ENCODE results near the gene CTPS2.
"Not testable (repeated sequence)": the region's sequence is repeated elsewhere in the genome, so short reads cannot be mapped to it uniquely, and the experiment has no call there.

The CTPS2 gene

GRCh38 chrX:16603822-16604221 lies 108.6 kb downstream of the CTPS2 start:
- DNase-seq (ENCODE audit: low spot score), result no peak

- not testable (repeated sequence) for DNase-seq (ENCODE audit: low spot score)
Observed at GRCh38 chrX:16603235-16603634, 109.2 kb downstream of the CTPS2 start.

GRCh38 chrX:16601885-16602284 lies 110.6 kb downstream of the CTPS2 start:
- DNase-seq (ENCODE audit: low spot score), result no peak

- no peak for DNase-seq (ENCODE audit: low spot score)
Observed at GRCh38 chrX:16594490-16594889, 118.0 kb downstream of the CTPS2 start.

DNA sequence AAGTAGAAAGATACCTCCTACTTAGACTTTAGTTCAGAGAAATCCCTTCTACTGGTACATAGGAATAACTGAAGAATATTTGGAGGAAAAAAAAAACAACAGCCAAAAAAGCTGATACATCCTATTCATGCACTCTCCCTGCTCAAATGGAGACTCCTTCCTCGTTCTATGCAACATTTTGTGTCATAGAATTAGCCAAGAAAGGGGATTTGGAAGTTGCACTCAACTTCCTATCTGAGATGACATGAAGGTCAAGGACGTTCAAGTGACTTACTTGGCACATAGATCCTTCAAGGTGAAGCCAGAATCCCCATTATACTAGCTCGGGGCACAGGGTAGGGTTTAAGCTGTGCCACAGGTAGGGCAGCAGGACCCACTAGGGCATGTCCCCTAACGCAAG lies 118.7 kb downstream of the CTPS2 start:
- DNase-seq (ENCODE audit: low spot score), result no peak

DNA sequence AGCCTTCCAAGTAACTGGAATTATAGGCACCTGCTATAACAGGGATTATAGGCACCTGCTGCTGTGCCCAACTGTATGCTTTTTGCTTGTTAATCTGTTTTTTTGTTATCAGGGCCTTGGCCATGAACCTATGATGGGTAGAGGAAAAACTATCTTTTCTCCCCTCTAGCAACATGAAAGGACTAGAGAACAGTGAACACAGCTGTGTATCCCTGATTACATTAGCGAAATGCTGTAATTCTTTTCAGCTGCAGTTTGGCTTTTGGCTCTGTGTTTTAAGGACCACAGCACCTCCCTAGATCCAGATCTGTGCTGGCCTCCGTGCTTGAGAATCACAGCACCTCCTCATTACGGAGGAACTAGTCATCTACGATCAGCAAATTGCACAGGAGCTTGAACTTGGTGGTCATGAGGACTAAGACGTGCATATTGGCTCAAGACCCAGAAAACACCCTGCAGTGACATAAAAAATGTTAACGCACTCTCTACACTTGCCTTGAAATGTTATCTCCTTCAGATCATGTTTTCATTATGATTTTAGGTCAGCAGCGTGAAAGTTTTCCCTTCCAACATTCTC lies 120.2 kb downstream of the CTPS2 start:
- DNase-seq (ENCODE audit: low spot score), result no peak

- DNase-seq (ENCODE audit: low spot score), result no peak
Observed at GRCh38 chrX:16589826-16590225, 122.6 kb downstream of the CTPS2 start.

GRCh38 chrX:16589211-16589610 lies 123.3 kb downstream of the CTPS2 start:
- no peak for DNase-seq (ENCODE audit: low spot score)

GRCh38 chrX:16588266-16588665 lies 124.2 kb downstream of the CTPS2 start:
- no peak for DNase-seq (ENCODE audit: low spot score)

DNA sequence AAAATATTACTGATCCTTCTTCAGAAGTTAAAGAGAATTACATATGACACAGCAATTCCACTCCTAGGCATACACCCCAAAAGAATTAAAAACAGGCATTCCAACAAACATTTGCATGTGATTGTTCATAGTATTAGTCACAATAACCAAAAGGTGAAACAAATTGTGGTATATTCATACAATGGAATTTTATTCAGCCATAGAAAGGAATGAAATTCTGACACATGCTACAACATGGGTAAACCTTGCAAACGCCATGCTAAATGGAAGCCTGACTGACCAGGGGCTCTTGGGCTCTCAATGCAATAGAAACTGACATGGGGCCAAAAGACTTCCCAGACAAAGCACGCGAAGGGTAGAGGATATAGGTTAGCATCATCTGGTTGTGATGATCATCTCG lies 124.6 kb downstream of the CTPS2 start:
- DNase-seq (ENCODE audit: low spot score), result no peak

DNA sequence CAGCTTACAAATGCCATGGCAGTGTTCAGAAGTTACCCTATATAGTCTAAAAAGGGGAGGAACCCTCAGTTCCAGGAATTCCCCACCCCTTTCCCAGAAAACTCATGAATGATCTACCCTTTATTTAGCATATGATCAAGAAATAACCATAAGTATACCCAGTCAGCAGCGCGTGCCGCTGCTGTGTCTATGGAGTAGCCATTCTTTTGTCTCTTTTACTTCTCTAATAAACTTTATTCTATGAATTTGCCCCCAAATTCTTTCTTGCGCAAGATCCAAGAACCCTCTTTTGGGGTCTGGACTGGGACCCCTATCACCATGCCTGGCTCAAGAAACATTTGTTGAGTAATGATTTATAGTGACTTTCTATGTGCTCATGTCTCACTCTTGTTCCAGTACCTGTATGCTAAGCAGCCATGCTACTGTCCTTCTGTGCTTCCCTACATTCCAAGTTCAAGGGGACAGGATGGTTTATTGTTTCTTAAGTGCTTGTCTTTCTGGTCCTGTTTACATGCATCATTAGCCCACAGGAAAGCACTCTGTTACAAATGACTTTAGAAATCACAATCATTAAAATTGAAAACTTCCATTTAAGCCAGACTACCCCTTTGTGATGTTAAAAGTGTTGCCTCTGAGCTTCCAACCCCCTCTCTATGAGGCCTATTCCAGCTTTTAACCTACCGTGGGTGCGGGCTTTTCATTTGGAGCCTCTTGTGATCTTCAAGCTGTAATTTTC lies 125.9 kb downstream of the CTPS2 start:
- no peak for DNase-seq (ENCODE audit: low spot score)

GRCh38 chrX:16585486-16586376 lies 126.7 kb downstream of the CTPS2 start:
- DNase-seq (ENCODE audit: low spot score), result no peak

GRCh38 chrX:16580004-16580797 lies 132.3 kb downstream of the CTPS2 start:
- DNase-seq (ENCODE audit: low spot score), result not testable (repeated sequence)

DNA sequence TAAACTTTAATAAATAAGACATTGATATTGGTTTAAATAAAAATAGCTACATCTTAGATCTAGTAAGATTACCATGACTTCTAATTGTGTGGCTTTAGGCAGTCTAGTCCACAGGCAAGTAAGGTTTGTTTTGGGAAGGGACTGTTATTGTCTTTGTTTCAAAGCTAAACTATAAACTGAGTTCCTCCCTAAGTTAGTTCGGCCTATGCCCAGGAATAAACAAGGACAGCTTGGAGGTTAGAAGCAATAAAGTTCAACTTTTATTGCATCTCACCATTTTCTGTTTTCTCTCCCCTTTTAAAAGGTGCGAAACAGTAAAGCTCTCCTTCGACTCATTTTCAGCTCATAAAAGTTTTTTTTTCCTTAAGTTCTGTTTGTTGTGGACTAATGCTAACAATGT lies 133.0 kb downstream of the CTPS2 start:
- no peak for DNase-seq (ENCODE audit: low spot score)

- DNase-seq (ENCODE audit: low spot score), result no peak
Observed at GRCh38 chrX:16578218-16578617, 134.3 kb downstream of the CTPS2 start.

GRCh38 chrX:16577483-16578029 lies 134.9 kb downstream of the CTPS2 start:
- DNase-seq (ENCODE audit: low spot score), result no peak

DNA sequence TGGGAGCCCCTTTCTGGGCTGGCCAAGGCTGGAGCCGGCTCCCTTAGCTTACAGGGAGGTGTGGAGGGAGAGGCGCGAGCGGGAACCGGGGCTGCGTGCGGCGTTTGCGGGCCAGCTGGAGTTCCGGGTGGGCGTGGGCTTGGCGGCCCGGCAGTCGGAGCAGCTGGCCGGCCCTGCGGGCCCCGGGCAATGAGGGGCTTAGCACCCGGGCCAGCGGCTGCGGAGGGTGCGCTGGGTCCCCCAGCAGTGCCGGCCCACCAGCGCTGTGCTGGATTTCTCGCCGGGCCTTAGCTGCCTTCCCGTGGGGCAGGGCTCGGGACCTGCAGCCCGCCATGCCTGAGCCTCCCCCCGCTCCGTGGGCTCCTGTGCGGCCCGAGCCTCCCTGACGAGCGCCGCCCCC lies 137.1 kb downstream of the CTPS2 start:
- DNase-seq (ENCODE audit: low spot score), result not testable (repeated sequence)

DNA sequence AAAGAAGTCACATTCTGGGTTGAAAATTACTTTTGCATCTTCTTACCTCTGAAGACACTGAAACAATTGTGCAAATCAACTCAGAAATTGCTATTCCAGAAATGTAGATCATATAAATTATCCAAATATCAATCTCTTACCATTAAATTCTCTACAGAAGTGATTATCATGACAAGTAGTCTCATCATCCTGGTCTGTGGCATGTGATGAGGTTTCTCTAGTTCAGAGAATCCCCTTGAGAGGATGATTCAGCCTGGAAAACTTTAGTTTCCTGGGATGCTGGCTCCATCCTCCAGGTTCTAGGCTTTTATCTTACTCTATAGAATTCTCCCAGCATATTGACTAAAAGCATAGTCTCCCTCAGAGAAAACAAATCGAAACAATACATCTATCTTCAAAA lies 138.7 kb downstream of the CTPS2 start:
- DNase-seq (ENCODE audit: low spot score), result no peak

GRCh38 chrX:16567681-16568080 lies 144.8 kb downstream of the CTPS2 start:
- DNase-seq (ENCODE audit: low spot score), result no peak

DNA sequence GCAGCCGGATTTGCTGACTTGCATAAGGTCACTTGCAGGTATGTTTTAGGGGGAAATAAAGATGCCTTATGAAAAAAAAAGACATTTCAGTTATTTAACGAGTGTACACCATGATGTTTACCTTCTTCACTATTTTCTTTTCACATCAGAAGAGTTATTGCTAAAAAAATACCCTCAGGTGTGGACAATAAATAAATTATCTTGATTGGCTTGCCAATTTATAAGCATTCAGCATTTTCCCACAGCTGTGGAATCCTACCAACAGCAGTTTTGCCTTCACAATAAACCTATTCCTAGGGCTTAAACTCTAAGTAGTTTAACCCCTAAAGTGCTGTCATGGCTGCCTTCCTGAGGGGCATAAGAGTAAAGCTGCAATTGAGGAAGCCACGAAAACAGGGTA lies 145.9 kb downstream of the CTPS2 start:
- no peak for DNase-seq (ENCODE audit: low spot score)

DNA sequence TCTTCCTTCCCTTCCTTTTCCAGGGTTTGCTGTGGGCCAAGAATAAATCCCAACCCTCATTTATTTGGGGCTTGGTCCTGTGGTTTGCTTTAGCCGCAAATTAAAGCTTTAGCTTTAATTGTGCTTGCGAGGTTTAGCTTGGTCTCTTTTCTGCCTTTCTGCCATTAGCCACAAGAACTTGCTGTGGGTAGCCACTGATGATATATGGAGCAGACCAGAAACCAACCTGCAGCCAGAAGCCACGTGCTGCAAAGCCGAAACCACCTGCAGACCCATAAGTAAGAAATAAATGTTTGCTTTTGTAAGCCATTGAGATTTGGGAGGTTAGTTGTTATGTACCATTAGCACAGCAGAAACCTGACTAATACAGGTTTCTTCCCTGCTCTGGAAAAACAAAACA lies 152.3 kb downstream of the CTPS2 start:
- DNase-seq (ENCODE audit: low spot score), result no peak

- no peak for DNase-seq (ENCODE audit: low spot score)
Observed at GRCh38 chrX:16559206-16559619, 153.3 kb downstream of the CTPS2 start.

Data from hematopoietic multipotent progenitor cell treated with erythropoietin and hydrocortisone succinate and interleukin-3 and kit ligand, for 17 days (in vitro differentiated cells).